ENCODE results near the gene FAS.

DNA sequence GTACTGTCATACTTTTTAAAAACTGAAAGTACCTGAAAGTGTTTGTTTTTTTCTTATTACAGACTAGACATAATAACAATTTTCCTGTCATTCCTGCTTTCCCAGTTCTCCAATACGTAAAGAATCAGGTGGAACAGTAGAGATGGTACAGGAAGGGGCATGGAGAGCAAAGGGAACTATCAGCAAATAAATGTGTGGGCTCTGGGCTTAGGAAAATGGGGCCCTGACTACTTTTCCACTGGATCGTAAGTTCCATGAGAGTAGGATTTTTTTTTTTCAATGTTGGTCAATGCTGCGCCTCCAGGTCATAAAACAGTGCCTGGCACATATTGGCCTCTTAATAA, 15.2 kb upstream of the FAS start:
- TF ChIP-seq EZH2 (IDR thresholded peaks at IDR 0.05; ENCODE audit: borderline replicate concordance, low read length) = no peak
- TF ChIP-seq, protein P1, sequence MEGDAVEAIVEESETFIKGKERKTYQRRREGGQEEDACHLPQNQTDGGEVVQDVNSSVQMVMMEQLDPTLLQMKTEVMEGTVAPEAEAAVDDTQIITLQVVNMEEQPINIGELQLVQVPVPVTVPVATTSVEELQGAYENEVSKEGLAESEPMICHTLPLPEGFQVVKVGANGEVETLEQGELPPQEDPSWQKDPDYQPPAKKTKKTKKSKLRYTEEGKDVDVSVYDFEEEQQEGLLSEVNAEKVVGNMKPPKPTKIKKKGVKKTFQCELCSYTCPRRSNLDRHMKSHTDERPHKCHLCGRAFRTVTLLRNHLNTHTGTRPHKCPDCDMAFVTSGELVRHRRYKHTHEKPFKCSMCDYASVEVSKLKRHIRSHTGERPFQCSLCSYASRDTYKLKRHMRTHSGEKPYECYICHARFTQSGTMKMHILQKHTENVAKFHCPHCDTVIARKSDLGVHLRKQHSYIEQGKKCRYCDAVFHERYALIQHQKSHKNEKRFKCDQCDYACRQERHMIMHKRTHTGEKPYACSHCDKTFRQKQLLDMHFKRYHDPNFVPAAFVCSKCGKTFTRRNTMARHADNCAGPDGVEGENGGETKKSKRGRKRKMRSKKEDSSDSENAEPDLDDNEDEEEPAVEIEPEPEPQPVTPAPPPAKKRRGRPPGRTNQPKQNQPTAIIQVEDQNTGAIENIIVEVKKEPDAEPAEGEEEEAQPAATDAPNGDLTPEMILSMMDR (conservative IDR thresholded peaks at IDR 0.05 in 1 of 2, IDR thresholded peaks at IDR 0.05 in 1 of 2; ENCODE audit: extremely low read depth in 1 of 2, insufficient read depth in 1 of 2, low read depth in 1 of 2, low read length in 2 of 2) = no peak

Measured in mammary epithelial cell (primary cell).